Mammary epithelial cell (primary cell): Measurements from ENCODE around the gene RYR1.
"Not testable (repeated sequence)": the region's sequence is repeated elsewhere in the genome, so short reads cannot be mapped to it uniquely, and the experiment has no call there.

Source experiments
- EZH2 ChIP-seq: IDR thresholded peaks from 2 replicates; pipeline ENCODE4 v1.6.1; 2012; ENCODE audit warnings: low read length, inconsistent platforms, borderline replicate concordance
- TF ChIP-seq, protein P1 (sequence below), 2 donors: IDR thresholded peaks in 1 of 2; conservative IDR thresholded peaks in 1 of 2; 2 replicates each; pipeline ENCODE4 v1.5.1; 2011 to 2012; ENCODE audit warnings: inconsistent platforms in 2 of 2, low read length in 2 of 2, mild to moderate bottlenecking in 2 of 2, control low read depth in 1 of 2, low read depth in 1 of 2; ENCODE audit not compliant: insufficient read depth in 1 of 2; ENCODE audit errors: extremely low read depth in 1 of 2

DNA sequence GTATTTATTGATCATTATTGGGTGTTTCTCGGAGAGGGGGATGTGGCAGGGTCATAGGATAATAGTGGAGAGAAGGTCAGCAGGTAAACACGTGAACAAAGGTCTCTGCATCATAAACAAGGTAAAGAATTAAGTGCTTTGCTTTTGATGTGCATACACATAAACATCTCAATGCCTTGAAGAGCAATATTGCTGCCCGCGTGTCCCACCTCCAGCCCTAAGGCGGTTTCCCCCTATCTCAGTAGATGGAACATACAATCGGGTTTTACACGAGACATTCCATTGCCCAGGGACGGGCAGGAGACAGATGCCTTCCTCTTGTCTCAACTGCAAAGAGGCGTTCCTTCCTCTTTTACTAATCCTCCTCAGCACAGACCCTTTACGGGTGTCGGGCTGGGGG, 197.8 kb downstream of the RYR1 start:
- TF ChIP-seq, protein P1, sequence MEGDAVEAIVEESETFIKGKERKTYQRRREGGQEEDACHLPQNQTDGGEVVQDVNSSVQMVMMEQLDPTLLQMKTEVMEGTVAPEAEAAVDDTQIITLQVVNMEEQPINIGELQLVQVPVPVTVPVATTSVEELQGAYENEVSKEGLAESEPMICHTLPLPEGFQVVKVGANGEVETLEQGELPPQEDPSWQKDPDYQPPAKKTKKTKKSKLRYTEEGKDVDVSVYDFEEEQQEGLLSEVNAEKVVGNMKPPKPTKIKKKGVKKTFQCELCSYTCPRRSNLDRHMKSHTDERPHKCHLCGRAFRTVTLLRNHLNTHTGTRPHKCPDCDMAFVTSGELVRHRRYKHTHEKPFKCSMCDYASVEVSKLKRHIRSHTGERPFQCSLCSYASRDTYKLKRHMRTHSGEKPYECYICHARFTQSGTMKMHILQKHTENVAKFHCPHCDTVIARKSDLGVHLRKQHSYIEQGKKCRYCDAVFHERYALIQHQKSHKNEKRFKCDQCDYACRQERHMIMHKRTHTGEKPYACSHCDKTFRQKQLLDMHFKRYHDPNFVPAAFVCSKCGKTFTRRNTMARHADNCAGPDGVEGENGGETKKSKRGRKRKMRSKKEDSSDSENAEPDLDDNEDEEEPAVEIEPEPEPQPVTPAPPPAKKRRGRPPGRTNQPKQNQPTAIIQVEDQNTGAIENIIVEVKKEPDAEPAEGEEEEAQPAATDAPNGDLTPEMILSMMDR (conservative IDR thresholded peaks at IDR 0.05 in 1 of 2, IDR thresholded peaks at IDR 0.05 in 1 of 2; ENCODE audit: extremely low read depth in 1 of 2, insufficient read depth in 1 of 2, low read depth in 1 of 2, low read length in 2 of 2), result not testable (repeated sequence)
- not testable (repeated sequence) for TF ChIP-seq EZH2
